WTC11 (cell line): Measurements from ENCODE around the gene KCNK16. TPM values are rescaled to one million over a fixed set of nuclear protein-coding genes. Genes with fewer than 3 reads are reported as not detected.
A peak's percentile ranks its signal among the peaks of the same experiment; 100 is the strongest.

Experiments
- ATAC-seq: fragments of 200-7000 bp; cut with Tn5 transposase; 2 replicates; pipeline ENCODE4 v1.10.0; 2021; ENCODE audit warnings: mild to moderate bottlenecking, moderate library complexity
- CTCF ChIA-PET: fragments of 300-600 bp; sonication (Branson Sonifier 250); formaldehyde crosslinking; loops from one replicate; lab custom pipeline; 2021; ENCODE audit warnings: antibody characterized with exemption; lab: Charles Lee
- POLR2A ChIA-PET: fragments of 350-600 bp; sonication (Branson Sonifier 250); formaldehyde crosslinking; loops from one replicate; lab custom pipeline; 2021; ENCODE audit warnings: antibody characterized with exemption; lab: Charles Lee
- DNase-seq: peaks from one replicate; pipeline ENCODE4 v3.0.0; 2021; ENCODE audit warnings: low spot score
- H3K27ac Mint-ChIP-seq: 2 replicates; pipeline ENCODE4 v1.8.0; 2021; ENCODE audit warnings: mixed read lengths
- H3K27me3 Mint-ChIP-seq: 2 replicates; pipeline ENCODE4 v1.8.0; 2021; ENCODE audit warnings: low read depth, mild to moderate bottlenecking, moderate library complexity, mixed read lengths
- H3K36me3 Mint-ChIP-seq: 2 replicates; pipeline ENCODE4 v1.8.0; 2021; ENCODE audit warnings: mixed read lengths
- H3K4me1 Mint-ChIP-seq: 2 replicates; pipeline ENCODE4 v1.8.0; 2022; ENCODE audit warnings: mixed read lengths
- H3K4me3 Mint-ChIP-seq: 2 replicates; pipeline ENCODE4 v1.8.0; 2021; ENCODE audit warnings: mild to moderate bottlenecking, moderate library complexity, mixed read lengths
- H3K9me3 Mint-ChIP-seq: 2 replicates; pipeline ENCODE4 v1.8.0; 2021; ENCODE audit warnings: mixed read lengths
- AR ChIP-seq: fragments of 250-450 bp; sonication (Bioruptor Pico); IDR thresholded peaks from 2 replicates; pipeline ENCODE4 v1.9.0; 2021; ENCODE audit warnings: mild to moderate bottlenecking
- ATF1 ChIP-seq: sonication (generic); formaldehyde crosslinking; IDR thresholded peaks from 2 replicates; pipeline ENCODE4 v1.8.1; 2023; ENCODE audit warnings: mild to moderate bottlenecking, moderate library complexity, missing genetic modification reagents
- E2F4 ChIP-seq: sonication (generic); formaldehyde crosslinking; IDR thresholded peaks from 2 replicates; pipeline ENCODE4 v1.8.1; 2022; ENCODE audit warnings: low read depth, mild to moderate bottlenecking, moderate library complexity, missing genetic modification reagents, borderline replicate concordance
- ELF4 ChIP-seq: sonication (generic); formaldehyde crosslinking; IDR thresholded peaks from 2 replicates; pipeline ENCODE4 v1.8.1; 2022; ENCODE audit warnings: low read depth, mild to moderate bottlenecking, moderate library complexity, missing genetic modification reagents
- ESRRA ChIP-seq: sonication (generic); formaldehyde crosslinking; IDR thresholded peaks from 2 replicates; pipeline ENCODE4 v1.8.1; 2022; ENCODE audit warnings: mild to moderate bottlenecking, missing genetic modification reagents, borderline replicate concordance
- GABPB1 ChIP-seq: sonication (generic); formaldehyde crosslinking; IDR thresholded peaks from 2 replicates; pipeline ENCODE4 v1.8.1; 2023; ENCODE audit warnings: mild to moderate bottlenecking, missing genetic modification reagents
- IRF2 ChIP-seq: sonication (generic); formaldehyde crosslinking; IDR thresholded peaks from 2 replicates; pipeline ENCODE4 v1.8.0; 2022; ENCODE audit warnings: low read depth, missing genetic modification reagents, borderline replicate concordance
- NFATC4 ChIP-seq: fragments of 250-450 bp; sonication (Bioruptor Pico); IDR thresholded peaks from 2 replicates; pipeline ENCODE4 v1.9.0; 2021; ENCODE audit warnings: mild to moderate bottlenecking
- SMAD3 ChIP-seq: sonication (generic); formaldehyde crosslinking; IDR thresholded peaks from 2 replicates; pipeline ENCODE4 v1.8.0; 2022; ENCODE audit warnings: missing genetic modification reagents, mild to moderate bottlenecking, borderline replicate concordance
- TCF7 ChIP-seq: sonication (generic); formaldehyde crosslinking; IDR thresholded peaks from 2 replicates; pipeline ENCODE4 v1.8.0; 2022; ENCODE audit warnings: mild to moderate bottlenecking, low read depth, missing genetic modification reagents, moderate library complexity
- TEAD1 ChIP-seq: sonication (generic); formaldehyde crosslinking; IDR thresholded peaks from 2 replicates; pipeline ENCODE4 v1.8.0; 2022; ENCODE audit warnings: mild to moderate bottlenecking, missing genetic modification reagents
- TP53 ChIP-seq: sonication (generic); formaldehyde crosslinking; IDR thresholded peaks from 2 replicates; pipeline ENCODE4 v1.8.1; 2023; ENCODE audit warnings: mild to moderate bottlenecking, missing genetic modification reagents
- ZBTB21 ChIP-seq: sonication (generic); formaldehyde crosslinking; IDR thresholded peaks from 2 replicates; pipeline ENCODE4 v1.8.1; 2023; ENCODE audit warnings: mild to moderate bottlenecking, missing genetic modification reagents, borderline replicate concordance
- ZNF121 ChIP-seq: sonication (generic); formaldehyde crosslinking; IDR thresholded peaks from 2 replicates; pipeline ENCODE4 v1.8.0; 2023; ENCODE audit warnings: missing genetic modification reagents
- ZNF138 ChIP-seq: sonication (generic); formaldehyde crosslinking; conservative IDR thresholded peaks from 2 replicates; pipeline ENCODE4 v1.8.1; 2022; ENCODE audit warnings: mild to moderate bottlenecking, moderate library complexity, missing genetic modification reagents
- ZNF232 ChIP-seq: sonication (generic); formaldehyde crosslinking; IDR thresholded peaks from 2 replicates; pipeline ENCODE4 v1.8.0; 2022; ENCODE audit warnings: mild to moderate bottlenecking, missing genetic modification reagents
- ZNF416 ChIP-seq: fragments of 250-450 bp; sonication (Bioruptor Pico); IDR thresholded peaks from 2 replicates; pipeline ENCODE4 v1.9.0; 2021; ENCODE audit warnings: mild to moderate bottlenecking, inconsistent platforms
- ZNF512 ChIP-seq: sonication (generic); formaldehyde crosslinking; IDR thresholded peaks from 2 replicates; pipeline ENCODE4 v1.8.1; 2022; ENCODE audit warnings: missing genetic modification reagents, borderline replicate concordance
- total RNA-seq: library from RNA; stranded (reverse); gene quantifications from 3 replicates; pipeline ENCODE4 v1.2.3, GENCODE V29; 2021
- TF ChIP-seq, protein P1 (sequence below): sonication (generic); formaldehyde crosslinking; IDR thresholded peaks from 2 replicates; pipeline ENCODE4 v1.8.1; 2023; ENCODE audit warnings: mild to moderate bottlenecking, missing genetic modification reagents
- TF ChIP-seq, protein P2 (sequence below): sonication (generic); formaldehyde crosslinking; IDR thresholded peaks from 2 replicates; pipeline ENCODE4 v1.8.0; 2022; ENCODE audit warnings: mild to moderate bottlenecking, missing genetic modification reagents
- TF ChIP-seq, protein P3 (sequence below): fragments of 250-450 bp; sonication (Bioruptor Pico); IDR thresholded peaks from 2 replicates; pipeline ENCODE4 v1.9.0; 2021; ENCODE audit warnings: mild to moderate bottlenecking
- TF ChIP-seq, protein P4 (sequence below): fragments of 200-600 bp; IDR thresholded peaks from 2 replicates; pipeline ENCODE4 v1.8.0; 2022; ENCODE audit warnings: antibody characterized with exemption

KCNK16 gene
- total RNA-seq, 1 experiment from 2014 or later = not detected

DNA sequence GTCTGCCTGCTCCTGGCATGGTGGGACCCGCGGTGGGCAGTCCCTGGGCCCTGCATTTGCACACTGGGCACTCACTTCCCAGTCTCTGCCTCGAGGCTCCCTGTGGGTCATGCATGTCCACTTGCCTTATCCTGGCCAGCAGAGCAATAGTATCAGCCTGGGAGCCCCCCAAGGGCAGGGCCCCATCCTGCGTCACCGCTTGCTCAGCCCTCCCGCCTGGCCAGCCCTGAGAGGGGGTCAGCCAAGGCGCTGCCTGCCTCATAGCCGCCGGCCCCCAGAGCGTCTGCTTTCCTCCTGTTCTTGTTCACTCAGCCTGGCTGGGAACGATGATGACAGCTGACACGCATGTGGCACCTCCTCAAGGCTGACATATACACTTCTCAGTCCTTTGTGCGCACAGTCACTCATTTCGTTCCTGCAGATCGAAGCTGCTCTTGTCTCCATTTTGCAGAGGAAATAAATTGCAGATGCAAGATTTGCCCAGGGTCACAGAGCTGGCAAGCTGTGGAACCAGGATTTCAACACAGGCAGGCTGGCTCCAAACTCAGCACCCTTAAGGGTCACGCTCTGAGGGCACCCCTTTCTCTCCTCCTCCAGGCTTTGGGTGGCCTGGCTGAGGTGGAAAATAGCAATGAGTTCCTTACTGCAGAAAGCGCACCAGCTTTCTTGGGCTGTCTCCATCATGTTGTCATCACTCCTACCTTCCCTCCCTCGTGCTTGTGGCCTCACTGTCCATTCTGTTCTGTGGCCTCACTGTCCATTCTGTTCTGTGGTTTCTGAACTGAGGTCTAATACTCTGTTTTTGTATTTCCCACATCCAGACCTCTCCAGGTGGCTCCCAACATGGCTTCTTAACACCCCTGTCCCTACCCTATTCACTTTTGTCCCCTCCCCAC is 25.5 kb downstream of the KCNK16 start:
- no peaks in the 10 kb centered on the region for H3K9me3 Mint-ChIP-seq
- peaks cover 35% of the 10 kb centered on the region for H3K4me1 Mint-ChIP-seq
- ATAC-seq = no peak
- DNase-seq = no peak
- H3K36me3 Mint-ChIP-seq = no peaks in the 10 kb centered on the region
- H3K27me3 Mint-ChIP-seq = peaks cover 7% of the 10 kb centered on the region
- ChIA-PET CTCF (interaction anchor here (1.0 to 3.0 kb wide), 2 partner anchors 67 to 107 kb away, joined by 3 to 15 read pairs; no protein-coding TSS in a partner anchor), POLR2A (no interaction called here)
- H3K4me3 Mint-ChIP-seq = no peak overlapping the region
- no peak overlapping the region for H3K27ac Mint-ChIP-seq
- TF ChIP-seq ZNF121 (CRISPR knock-in tag) (no peak), ELF4 (CRISPR knock-in tag) (no peak), IRF2 (CRISPR knock-in tag) (no peak), NFATC4 (CRISPR knock-in tag) (no peak), TCF7 (no peak), AR (CRISPR knock-in tag) (no peak), ZNF138 (CRISPR knock-in tag) (no peak), SMAD3 (no peak), ATF1 (CRISPR knock-in tag) (no peak), ZNF512 (CRISPR knock-in tag) (no peak), E2F4 (CRISPR knock-in tag) (no peak), ESRRA (CRISPR knock-in tag) (no peak), ZNF232 (CRISPR knock-in tag) (no peak), ZBTB21 (CRISPR knock-in tag) (no peak), GABPB1 (no peak)
- TF ChIP-seq, protein P1, sequence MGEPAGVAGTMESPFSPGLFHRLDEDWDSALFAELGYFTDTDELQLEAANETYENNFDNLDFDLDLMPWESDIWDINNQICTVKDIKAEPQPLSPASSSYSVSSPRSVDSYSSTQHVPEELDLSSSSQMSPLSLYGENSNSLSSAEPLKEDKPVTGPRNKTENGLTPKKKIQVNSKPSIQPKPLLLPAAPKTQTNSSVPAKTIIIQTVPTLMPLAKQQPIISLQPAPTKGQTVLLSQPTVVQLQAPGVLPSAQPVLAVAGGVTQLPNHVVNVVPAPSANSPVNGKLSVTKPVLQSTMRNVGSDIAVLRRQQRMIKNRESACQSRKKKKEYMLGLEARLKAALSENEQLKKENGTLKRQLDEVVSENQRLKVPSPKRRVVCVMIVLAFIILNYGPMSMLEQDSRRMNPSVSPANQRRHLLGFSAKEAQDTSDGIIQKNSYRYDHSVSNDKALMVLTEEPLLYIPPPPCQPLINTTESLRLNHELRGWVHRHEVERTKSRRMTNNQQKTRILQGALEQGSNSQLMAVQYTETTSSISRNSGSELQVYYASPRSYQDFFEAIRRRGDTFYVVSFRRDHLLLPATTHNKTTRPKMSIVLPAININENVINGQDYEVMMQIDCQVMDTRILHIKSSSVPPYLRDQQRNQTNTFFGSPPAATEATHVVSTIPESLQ (CRISPR knock-in tag) = no peak

- no peak for DNase-seq
- no peaks in the 10 kb centered on the region for H3K9me3 Mint-ChIP-seq
- no peak for TF ChIP-seq ZNF138 (CRISPR knock-in tag)
- TF ChIP-seq TEAD1 = no peak
- TF ChIP-seq, protein P2, sequence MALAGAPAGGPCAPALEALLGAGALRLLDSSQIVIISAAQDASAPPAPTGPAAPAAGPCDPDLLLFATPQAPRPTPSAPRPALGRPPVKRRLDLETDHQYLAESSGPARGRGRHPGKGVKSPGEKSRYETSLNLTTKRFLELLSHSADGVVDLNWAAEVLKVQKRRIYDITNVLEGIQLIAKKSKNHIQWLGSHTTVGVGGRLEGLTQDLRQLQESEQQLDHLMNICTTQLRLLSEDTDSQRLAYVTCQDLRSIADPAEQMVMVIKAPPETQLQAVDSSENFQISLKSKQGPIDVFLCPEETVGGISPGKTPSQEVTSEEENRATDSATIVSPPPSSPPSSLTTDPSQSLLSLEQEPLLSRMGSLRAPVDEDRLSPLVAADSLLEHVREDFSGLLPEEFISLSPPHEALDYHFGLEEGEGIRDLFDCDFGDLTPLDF = no peak
- TF ChIP-seq, protein P3, sequence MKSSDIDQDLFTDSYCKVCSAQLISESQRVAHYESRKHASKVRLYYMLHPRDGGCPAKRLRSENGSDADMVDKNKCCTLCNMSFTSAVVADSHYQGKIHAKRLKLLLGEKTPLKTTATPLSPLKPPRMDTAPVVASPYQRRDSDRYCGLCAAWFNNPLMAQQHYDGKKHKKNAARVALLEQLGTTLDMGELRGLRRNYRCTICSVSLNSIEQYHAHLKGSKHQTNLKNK = no peak
- no peak for TF ChIP-seq TP53 (CRISPR knock-in tag)
- TF ChIP-seq E2F4 (CRISPR knock-in tag) = no peak
- TF ChIP-seq, protein P4, sequence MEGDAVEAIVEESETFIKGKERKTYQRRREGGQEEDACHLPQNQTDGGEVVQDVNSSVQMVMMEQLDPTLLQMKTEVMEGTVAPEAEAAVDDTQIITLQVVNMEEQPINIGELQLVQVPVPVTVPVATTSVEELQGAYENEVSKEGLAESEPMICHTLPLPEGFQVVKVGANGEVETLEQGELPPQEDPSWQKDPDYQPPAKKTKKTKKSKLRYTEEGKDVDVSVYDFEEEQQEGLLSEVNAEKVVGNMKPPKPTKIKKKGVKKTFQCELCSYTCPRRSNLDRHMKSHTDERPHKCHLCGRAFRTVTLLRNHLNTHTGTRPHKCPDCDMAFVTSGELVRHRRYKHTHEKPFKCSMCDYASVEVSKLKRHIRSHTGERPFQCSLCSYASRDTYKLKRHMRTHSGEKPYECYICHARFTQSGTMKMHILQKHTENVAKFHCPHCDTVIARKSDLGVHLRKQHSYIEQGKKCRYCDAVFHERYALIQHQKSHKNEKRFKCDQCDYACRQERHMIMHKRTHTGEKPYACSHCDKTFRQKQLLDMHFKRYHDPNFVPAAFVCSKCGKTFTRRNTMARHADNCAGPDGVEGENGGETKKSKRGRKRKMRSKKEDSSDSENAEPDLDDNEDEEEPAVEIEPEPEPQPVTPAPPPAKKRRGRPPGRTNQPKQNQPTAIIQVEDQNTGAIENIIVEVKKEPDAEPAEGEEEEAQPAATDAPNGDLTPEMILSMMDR = no peak
- no peak for TF ChIP-seq ZNF416 (CRISPR knock-in tag)
- no peak for TF ChIP-seq NFATC4 (CRISPR knock-in tag)
Measured at GRCh38 chr6:39295611-39296011, 26.9 kb downstream of the KCNK16 start.

More at GRCh38 chr6:39295611-39296011, 26.9 kb downstream of the KCNK16 start:
- Mint-ChIP-seq H3K4me3 (no peak overlapping the region), H3K4me1 (peaks cover 42% of the 10 kb centered on the region), H3K27ac (no peak overlapping the region; the same call in 1 of the 2 replicates), H3K27me3 (peaks cover 7% of the 10 kb centered on the region), H3K36me3 (no peaks in the 10 kb centered on the region)
- peak; percentile 27 for ATAC-seq
- ChIA-PET POLR2A (no interaction called here), CTCF (interaction anchor here (0.9 to 1.7 kb wide), 2 partner anchors 129 to 298 kb away, joined by 3 read pairs; no protein-coding TSS in a partner anchor)
